LNCaP clone FGC (cell line): ENCODE results near the gene PPP4R1.
"Not testable (repeated sequence)": the region's sequence is repeated elsewhere in the genome, so short reads cannot be mapped to it uniquely, and the experiment has no call there.

Source experiments
- DNase-seq: peaks from one replicate; pipeline ENCODE4 v3.0.0-alpha.2; 2011; ENCODE audit warnings: low read depth
- H3K4me3 ChIP-seq: 2 replicates; pipeline ENCODE4 v1.5.1; 2011; ENCODE audit warnings: mild to moderate bottlenecking, low read depth, low read length, control low read depth
- CTCF ChIP-seq: IDR thresholded peaks from 2 replicates; pipeline ENCODE4 v1.5.1; 2012; ENCODE audit warnings: mild to moderate bottlenecking; ENCODE audit not compliant: control insufficient read depth, insufficient read depth; ENCODE audit errors: extremely low read depth

The PPP4R1 gene

GRCh38 chr18:9642799-9643462, 28.6 kb upstream of the PPP4R1 start:
- no peak for DNase-seq
- TF ChIP-seq CTCF, result no peak
- H3K4me3 ChIP-seq, result no peak overlapping the region

GRCh38 chr18:9641081-9641480, 26.7 kb upstream of the PPP4R1 start:
- not testable (repeated sequence) for H3K4me3 ChIP-seq, DNase-seq

- H3K4me3 ChIP-seq, result no peak overlapping the region
- no peak for DNase-seq
- no peak for TF ChIP-seq CTCF
Observed at GRCh38 chr18:9638886-9639285, 24.5 kb upstream of the PPP4R1 start.

- TF ChIP-seq CTCF, result no peak
- DNase-seq, result no peak
- no peak overlapping the region for H3K4me3 ChIP-seq
Observed at GRCh38 chr18:9637036-9637767, 22.8 kb upstream of the PPP4R1 start.

GRCh38 chr18:9634856-9635255, 20.5 kb upstream of the PPP4R1 start:
- no peak overlapping the region for H3K4me3 ChIP-seq
- no peak for TF ChIP-seq CTCF
- DNase-seq, result no peak

- no peak overlapping the region for H3K4me3 ChIP-seq
- no peak for TF ChIP-seq CTCF
- no peak for DNase-seq
Observed at GRCh38 chr18:9631814-9632496, 17.6 kb upstream of the PPP4R1 start.

GRCh38 chr18:9630444-9630843, 16.1 kb upstream of the PPP4R1 start:
- no peak for DNase-seq
- no peak overlapping the region for H3K4me3 ChIP-seq
- no peak for TF ChIP-seq CTCF
